ENCODE data around the gene CNDP2. TPM values are rescaled to one million over a fixed set of nuclear protein-coding genes. Genes with fewer than 3 reads are reported as not detected.

Gene CNDP2
- total and polyA plus RNA-seq, 9 donors: 27.5 to 82.3 (median 59.5) TPM

DNA sequence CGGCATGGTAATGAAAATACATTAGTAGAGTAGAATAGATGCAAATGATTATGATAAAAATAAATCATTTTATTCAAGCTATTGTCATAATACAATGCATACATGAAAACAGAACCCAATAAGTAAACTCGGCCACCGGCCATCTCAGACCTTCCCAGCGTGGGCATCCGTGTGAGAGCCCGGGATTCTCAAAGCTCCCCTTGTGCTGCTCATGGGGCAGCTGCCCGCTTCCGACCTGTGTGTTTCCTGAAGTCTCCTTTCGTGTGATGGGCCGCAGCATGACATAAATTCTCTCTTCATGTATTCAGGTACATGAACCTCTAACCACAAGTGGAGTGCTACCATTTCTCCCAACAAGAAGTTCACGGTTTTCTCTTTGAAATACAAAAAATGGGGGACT lies 13.5 kb upstream of the CNDP2 start:
- H3K27ac ChIP-seq (ENCODE audit: low read length): no peak overlapping the region
- no peak for DNase-seq
- no peaks in the 10 kb centered on the region for H3K36me3 ChIP-seq (ENCODE audit: control insufficient read depth, insufficient read depth, low read length)
- H3K4me1 ChIP-seq (ENCODE audit: control insufficient read depth, insufficient read depth, low read length): peaks cover 10% of the 10 kb centered on the region
- H3K27me3 ChIP-seq (ENCODE audit: control insufficient read depth, insufficient read depth, low read length): peaks cover 2% of the 10 kb centered on the region
- H3K9me3 ChIP-seq (replicated peaks; ENCODE audit: control insufficient read depth, low read depth, low read length): no peaks in the 10 kb centered on the region
- H3K4me3 ChIP-seq (ENCODE audit: low read length): no peak overlapping the region
- 94% methylated on average over 9 of the region's 11 CpGs for WGBS (ENCODE audit: insufficient coverage)

DNA sequence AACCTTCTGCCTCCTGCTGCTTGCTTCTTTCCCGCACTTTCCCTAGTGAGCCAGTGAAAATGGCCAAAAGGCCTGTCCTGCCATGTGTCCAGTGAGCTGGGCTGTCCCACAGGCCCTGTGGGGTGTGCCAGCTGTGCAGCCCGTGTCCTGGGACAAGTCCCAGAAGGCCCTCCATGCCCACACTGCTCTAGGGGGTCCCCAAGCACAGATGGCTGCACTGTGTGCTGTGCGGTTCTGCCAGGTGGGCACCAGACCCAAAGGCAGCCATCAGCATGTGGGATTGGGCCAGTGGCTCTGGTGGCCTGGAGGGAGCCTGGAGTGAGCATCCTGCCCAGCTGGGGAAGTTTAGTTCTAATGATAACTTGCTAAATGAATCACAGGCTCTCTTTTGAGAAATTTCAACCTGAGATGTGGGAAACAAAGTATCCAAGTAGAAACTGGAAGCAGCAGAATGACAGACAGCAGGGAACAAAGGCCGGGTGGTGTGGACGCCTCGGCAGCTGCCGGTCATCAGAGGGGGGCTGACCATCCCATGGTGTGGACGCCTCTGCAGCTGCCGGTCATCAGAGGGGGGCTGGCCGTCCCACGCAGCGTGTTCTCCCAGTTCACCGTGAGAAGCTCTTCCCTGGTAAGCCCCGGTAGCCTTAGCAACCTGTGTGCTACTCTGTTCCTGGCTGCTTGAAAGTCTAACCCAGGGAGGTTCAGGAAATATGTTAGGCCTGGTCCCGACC lies 9.9 kb upstream of the CNDP2 start:
- no peaks in the 10 kb centered on the region for H3K36me3 ChIP-seq (ENCODE audit: control insufficient read depth, insufficient read depth, low read length)
- H3K27ac ChIP-seq (ENCODE audit: low read length): peak overlapping the region; percentile 69
- 39% methylated on average over 12 of the region's 15 CpGs for WGBS (ENCODE audit: insufficient coverage)
- peaks cover 6% of the 10 kb centered on the region for H3K27me3 ChIP-seq (ENCODE audit: control insufficient read depth, insufficient read depth, low read length)
- no peaks in the 10 kb centered on the region for H3K9me3 ChIP-seq (replicated peaks; ENCODE audit: control insufficient read depth, low read depth, low read length)
- DNase-seq: no peak
- H3K4me3 ChIP-seq (ENCODE audit: low read length): no peak overlapping the region
- peaks cover 10% of the 10 kb centered on the region for H3K4me1 ChIP-seq (ENCODE audit: control insufficient read depth, insufficient read depth, low read length)

DNA sequence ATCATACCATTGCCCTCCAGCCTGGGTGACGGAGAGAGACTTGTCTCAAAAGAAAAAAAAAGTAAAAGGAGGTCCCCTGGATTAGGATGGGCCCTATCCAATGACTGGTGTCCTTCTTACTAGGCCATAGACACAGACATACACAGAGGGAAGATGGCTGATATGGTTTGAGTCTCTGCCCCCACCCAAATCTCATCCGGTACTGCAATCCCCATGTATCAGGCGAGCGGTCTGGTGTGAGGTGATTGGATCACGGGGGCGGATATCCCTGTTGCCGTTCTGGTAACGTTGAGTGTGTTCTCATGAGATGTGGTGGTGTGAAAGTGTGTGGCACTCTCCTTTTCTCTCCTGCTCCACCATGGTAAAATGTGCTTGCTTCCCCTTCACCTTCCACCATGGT lies 7.8 kb upstream of the CNDP2 start:
- DNase-seq: no peak
- peaks cover 11% of the 10 kb centered on the region for H3K27me3 ChIP-seq (ENCODE audit: control insufficient read depth, insufficient read depth, low read length)
- H3K9me3 ChIP-seq (replicated peaks; ENCODE audit: control insufficient read depth, low read depth, low read length): peaks cover 3% of the 10 kb centered on the region
- H3K36me3 ChIP-seq (ENCODE audit: control insufficient read depth, insufficient read depth, low read length): no peaks in the 10 kb centered on the region
- H3K4me1 ChIP-seq (ENCODE audit: control insufficient read depth, insufficient read depth, low read length): peaks cover 10% of the 10 kb centered on the region
- WGBS (ENCODE audit: insufficient coverage): 100% methylated on average over 1 of the region's 8 CpGs
- H3K27ac ChIP-seq (ENCODE audit: low read length): no peak overlapping the region
- no peak overlapping the region for H3K4me3 ChIP-seq (ENCODE audit: low read length)

DNA sequence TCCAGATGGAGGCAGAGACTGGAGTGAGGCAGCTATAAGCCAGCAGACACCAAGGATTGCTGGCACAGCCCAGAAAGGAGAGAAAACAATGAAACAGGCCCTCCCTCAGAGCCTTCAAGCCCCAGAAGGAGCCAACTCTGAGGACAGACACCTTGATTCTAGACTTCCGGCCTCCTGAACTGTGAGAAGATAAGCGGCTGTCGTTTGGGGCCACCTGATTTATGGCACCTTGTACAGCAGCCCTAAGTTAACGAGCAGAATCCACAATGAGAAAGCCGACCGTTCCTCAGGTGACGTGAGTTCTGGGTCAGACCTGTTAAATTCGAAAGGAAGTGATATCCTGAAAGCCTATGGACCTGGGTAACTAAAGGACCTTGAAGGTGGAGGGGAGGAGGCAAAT lies 7.3 kb upstream of the CNDP2 start:
- Histone ChIP-seq H3K9me3 (replicated peaks; ENCODE audit: control insufficient read depth, low read depth, low read length) (peaks cover 3% of the 10 kb centered on the region), H3K27me3 (ENCODE audit: control insufficient read depth, insufficient read depth, low read length) (peaks cover 11% of the 10 kb centered on the region), H3K4me3 (ENCODE audit: low read length) (no peak overlapping the region), H3K27ac (ENCODE audit: low read length) (no peak overlapping the region), H3K4me1 (ENCODE audit: control insufficient read depth, insufficient read depth, low read length) (peaks cover 10% of the 10 kb centered on the region), H3K36me3 (ENCODE audit: control insufficient read depth, insufficient read depth, low read length) (no peaks in the 10 kb centered on the region)
- WGBS (ENCODE audit: insufficient coverage): 84% methylated on average over 8 of the region's 8 CpGs
- no peak for DNase-seq

DNA sequence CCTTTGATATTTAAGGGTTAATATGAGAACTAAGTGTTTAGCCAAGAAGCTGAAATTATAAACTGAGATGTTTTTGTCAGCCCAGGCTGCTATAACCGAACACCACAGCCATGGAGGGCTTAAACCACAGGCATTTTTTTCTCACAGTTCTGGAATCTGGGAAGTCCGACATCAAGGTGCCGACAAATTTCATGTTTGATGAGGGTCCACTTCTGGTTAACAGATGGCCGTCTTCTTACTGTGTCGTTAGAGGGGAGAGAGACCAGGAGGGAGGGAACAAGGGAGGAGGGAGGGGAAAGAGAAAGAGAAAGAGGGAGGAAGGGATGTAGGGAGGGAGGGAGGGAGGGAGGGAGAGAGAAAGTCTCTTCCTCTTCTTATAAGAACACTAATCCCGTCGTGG lies 6.5 kb upstream of the CNDP2 start:
- Histone ChIP-seq H3K27me3 (ENCODE audit: control insufficient read depth, insufficient read depth, low read length) (peaks cover 11% of the 10 kb centered on the region), H3K4me3 (ENCODE audit: low read length) (no peak overlapping the region), H3K9me3 (replicated peaks; ENCODE audit: control insufficient read depth, low read depth, low read length) (peaks cover 3% of the 10 kb centered on the region), H3K36me3 (ENCODE audit: control insufficient read depth, insufficient read depth, low read length) (no peaks in the 10 kb centered on the region), H3K27ac (ENCODE audit: low read length) (no peak overlapping the region), H3K4me1 (ENCODE audit: control insufficient read depth, insufficient read depth, low read length) (peaks cover 9% of the 10 kb centered on the region)
- peak; percentile 45 for DNase-seq
- WGBS (ENCODE audit: insufficient coverage): 25% methylated on average over 4 of the region's 7 CpGs

DNA sequence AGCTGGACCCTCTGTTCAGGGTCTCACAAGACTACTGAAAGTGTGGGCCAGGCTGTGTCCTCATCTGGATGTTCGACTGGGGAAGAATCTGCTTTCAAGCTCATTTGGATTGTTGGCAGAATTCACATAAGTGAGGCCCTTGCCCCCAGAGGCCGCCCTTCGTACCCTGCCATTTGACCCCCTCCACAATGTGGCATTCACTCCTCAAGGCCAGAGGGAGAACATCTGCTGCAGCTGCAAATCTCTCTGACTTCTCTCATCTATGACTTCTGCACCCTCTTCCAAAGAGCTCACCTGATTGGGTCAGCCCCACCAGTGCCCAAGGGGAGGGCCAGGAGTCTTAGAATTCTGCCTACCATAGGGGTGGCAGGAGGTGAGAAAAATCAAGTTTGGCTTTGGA lies 3.9 kb upstream of the CNDP2 start:
- Histone ChIP-seq H3K4me1 (ENCODE audit: control insufficient read depth, insufficient read depth, low read length) (peaks cover 8% of the 10 kb centered on the region), H3K4me3 (ENCODE audit: low read length) (no peak overlapping the region), H3K36me3 (ENCODE audit: control insufficient read depth, insufficient read depth, low read length) (no peaks in the 10 kb centered on the region), H3K27me3 (ENCODE audit: control insufficient read depth, insufficient read depth, low read length) (peaks cover 11% of the 10 kb centered on the region), H3K9me3 (replicated peaks; ENCODE audit: control insufficient read depth, low read depth, low read length) (peaks cover 3% of the 10 kb centered on the region), H3K27ac (ENCODE audit: low read length) (no peak overlapping the region)
- DNase-seq: no peak
- 83% methylated on average over 3 of the region's 3 CpGs for WGBS (ENCODE audit: insufficient coverage)

DNA sequence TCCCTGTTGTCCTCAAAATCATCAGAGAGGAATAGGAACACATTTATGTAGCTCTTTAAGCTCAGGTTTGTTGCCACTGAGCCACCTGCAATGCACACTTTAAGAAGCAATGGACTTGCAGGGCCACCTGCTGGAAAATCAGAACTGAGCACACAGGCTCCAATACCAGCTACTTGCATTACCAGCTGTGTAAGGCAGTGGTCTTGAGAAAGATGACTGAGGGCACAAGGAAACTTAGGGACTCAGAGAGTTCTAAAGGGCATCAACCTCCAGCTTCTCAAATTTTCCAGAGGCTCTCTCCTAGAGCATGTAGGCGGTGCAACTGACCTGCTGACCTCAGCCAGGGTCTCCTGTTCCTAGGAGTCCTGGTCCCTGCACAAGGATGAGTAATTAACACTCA lies 2.5 kb upstream of the CNDP2 start:
- Histone ChIP-seq H3K4me1 (ENCODE audit: control insufficient read depth, insufficient read depth, low read length) (peaks cover 17% of the 10 kb centered on the region), H3K27me3 (ENCODE audit: control insufficient read depth, insufficient read depth, low read length) (peaks cover 11% of the 10 kb centered on the region), H3K4me3 (ENCODE audit: low read length) (no peak overlapping the region), H3K36me3 (ENCODE audit: control insufficient read depth, insufficient read depth, low read length) (peaks cover 2% of the 10 kb centered on the region), H3K9me3 (replicated peaks; ENCODE audit: control insufficient read depth, low read depth, low read length) (peaks cover 3% of the 10 kb centered on the region), H3K27ac (ENCODE audit: low read length) (no peak overlapping the region)
- 17% methylated on average over 1 of the region's 1 CpG for WGBS (ENCODE audit: insufficient coverage)
- DNase-seq: peak; percentile 69

DNA sequence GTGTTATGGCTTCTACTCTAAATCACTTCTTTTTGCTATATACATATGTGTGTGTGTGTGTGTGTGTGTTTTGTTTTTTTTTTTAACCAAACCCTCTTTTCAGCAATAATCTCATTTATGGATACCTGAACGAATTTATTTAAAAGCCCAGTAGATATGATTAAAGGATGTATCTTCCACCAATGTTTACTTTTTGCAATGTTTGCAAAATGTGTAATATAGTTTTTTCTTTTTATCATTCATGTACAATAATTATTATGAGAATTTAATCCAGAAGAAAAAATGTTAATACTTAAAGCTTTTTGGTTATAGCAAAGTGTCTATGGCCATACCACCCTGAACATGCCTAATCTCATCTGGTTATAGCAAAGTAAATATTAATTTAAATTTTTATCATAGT lies 1.6 kb upstream of the CNDP2 start:
- DNase-seq: no peak
- peaks cover 24% of the 10 kb centered on the region for H3K4me1 ChIP-seq (ENCODE audit: control insufficient read depth, insufficient read depth, low read length)
- H3K9me3 ChIP-seq (replicated peaks; ENCODE audit: control insufficient read depth, low read depth, low read length): peaks cover 3% of the 10 kb centered on the region
- H3K27me3 ChIP-seq (ENCODE audit: control insufficient read depth, insufficient read depth, low read length): peaks cover 5% of the 10 kb centered on the region
- no CpG with 5 or more reads among the region's 1 CpG for WGBS (ENCODE audit: insufficient coverage)
- H3K36me3 ChIP-seq (ENCODE audit: control insufficient read depth, insufficient read depth, low read length): peaks cover 4% of the 10 kb centered on the region
- H3K4me3 ChIP-seq (ENCODE audit: low read length): no peak overlapping the region
- H3K27ac ChIP-seq (ENCODE audit: low read length): no peak overlapping the region

DNA sequence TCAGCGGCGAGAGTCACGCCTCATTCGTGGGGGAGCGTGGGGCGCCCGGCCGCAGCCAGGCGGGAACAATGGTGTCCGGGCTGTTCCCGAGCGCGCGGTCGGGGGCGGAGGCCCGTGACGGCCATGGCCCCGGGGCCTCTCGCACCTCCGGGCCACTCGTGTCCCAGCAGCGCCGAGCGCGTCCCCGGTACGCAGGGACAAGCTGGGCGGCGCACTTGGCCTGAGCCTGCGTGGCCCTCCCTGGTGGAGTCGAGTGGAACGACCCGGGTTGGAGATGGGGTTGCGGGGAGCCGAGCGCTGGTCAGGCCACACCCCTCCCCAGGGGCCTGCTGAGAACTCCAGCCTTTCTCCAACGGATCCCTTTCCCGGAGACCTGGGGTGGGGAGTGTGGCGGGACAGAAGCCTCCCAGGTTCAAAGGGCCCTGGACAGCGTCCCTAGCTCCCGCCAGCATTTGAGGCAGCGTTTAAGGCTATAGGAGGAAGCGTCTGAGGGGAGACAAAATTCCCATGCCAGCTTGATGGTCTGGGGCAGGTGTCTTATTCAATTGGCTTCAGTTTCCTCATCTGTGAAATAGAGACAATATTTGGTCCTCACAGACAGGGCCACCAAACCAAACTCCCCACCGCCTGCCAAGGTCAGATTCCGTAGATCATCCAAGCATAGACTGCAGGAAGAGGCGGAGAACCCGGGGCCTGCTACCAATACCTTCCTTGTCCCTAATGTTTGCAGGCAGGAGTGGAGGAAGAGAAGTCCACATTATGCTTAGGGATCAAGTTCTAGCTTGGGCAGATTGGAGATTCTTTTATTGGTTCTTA lies 553 bp downstream of the CNDP2 start:
- peak; percentile 79 for DNase-seq
- 1% methylated on average over 31 of the region's 48 CpGs for WGBS (ENCODE audit: insufficient coverage)
- Histone ChIP-seq H3K27ac (ENCODE audit: low read length) (peak overlapping the region; percentile 92), H3K36me3 (ENCODE audit: control insufficient read depth, insufficient read depth, low read length) (peaks cover 13% of the 10 kb centered on the region), H3K4me3 (ENCODE audit: low read length) (peak overlapping the region; percentile 86), H3K9me3 (replicated peaks; ENCODE audit: control insufficient read depth, low read depth, low read length) (peaks cover 3% of the 10 kb centered on the region), H3K27me3 (ENCODE audit: control insufficient read depth, insufficient read depth, low read length) (peaks cover 5% of the 10 kb centered on the region), H3K4me1 (ENCODE audit: control insufficient read depth, insufficient read depth, low read length) (peaks cover 24% of the 10 kb centered on the region)

DNA sequence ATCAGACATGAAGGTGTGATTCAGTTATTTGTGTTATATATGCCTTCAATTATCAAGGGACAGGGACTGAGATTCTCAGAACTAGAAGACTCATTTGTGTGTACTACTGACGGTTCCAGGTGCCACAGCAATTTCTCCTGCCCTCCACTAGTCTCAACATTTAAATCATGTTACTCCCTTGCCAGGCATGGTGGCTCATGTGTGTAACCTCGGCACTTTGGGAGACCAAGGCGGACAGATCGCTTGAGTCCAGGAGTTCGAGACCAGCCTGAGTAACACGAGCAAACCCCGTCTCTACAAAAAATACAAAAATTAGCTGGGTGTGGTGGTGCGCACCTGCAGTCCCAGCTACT lies 1.1 kb downstream of the CNDP2 start:
- Histone ChIP-seq H3K27ac (ENCODE audit: low read length) (peak overlapping the region; percentile 92), H3K4me1 (ENCODE audit: control insufficient read depth, insufficient read depth, low read length) (peaks cover 24% of the 10 kb centered on the region), H3K4me3 (ENCODE audit: low read length) (peak overlapping the region; percentile 86), H3K9me3 (replicated peaks; ENCODE audit: control insufficient read depth, low read depth, low read length) (peaks cover 2% of the 10 kb centered on the region), H3K36me3 (ENCODE audit: control insufficient read depth, insufficient read depth, low read length) (peaks cover 16% of the 10 kb centered on the region), H3K27me3 (ENCODE audit: control insufficient read depth, insufficient read depth, low read length) (peaks cover 2% of the 10 kb centered on the region)
- DNase-seq: peak; percentile 16
- WGBS (ENCODE audit: insufficient coverage): 33% methylated on average over 1 of the region's 8 CpGs
